H1 (cell line): Measurements from ENCODE around the gene RPP25L. TPM values are rescaled to one million over a fixed set of nuclear protein-coding genes. Genes with fewer than 3 reads are reported as not detected.

Source experiments
- CTCF ChIA-PET: fragments of 300-600 bp; sonication (Branson Sonifier 250); formaldehyde crosslinking; loops from one replicate; lab custom pipeline; 2021; ENCODE audit not compliant: partially characterized antibody; lab: Charles Lee
- POLR2A ChIA-PET: fragments of 300-600 bp; sonication (Branson Sonifier 250); formaldehyde crosslinking; loops from one replicate; lab custom pipeline; 2021; ENCODE audit warnings: inconsistent platforms; ENCODE audit not compliant: partially characterized antibody; lab: Charles Lee
- DNase-seq, 2 experiments: peaks; one replicate each; pipeline versions ENCODE4 v3.0.0 to v3.0.0-alpha.2; 2010 to 2022; ENCODE audit warnings: low spot score in 2 of 2, low read depth in 1 of 2, mixed read lengths in 1 of 2
- FAIRE-seq: peaks from 2 replicates; lab custom pipeline; 2011; peaks lifted over from hg19 to GRCh38; lab: Jason Lieb, UNC
- H2AFZ ChIP-seq: 2 replicates; pipeline ENCODE4 v1.8.1; 2012; ENCODE audit warnings: low read length, inconsistent platforms
- H2AK5ac ChIP-seq: 2 replicates; pipeline ENCODE4 v1.6.1; 2013; ENCODE audit warnings: low read depth, low read length
- H2BK120ac ChIP-seq: replicated peaks from 2 replicates; pipeline ENCODE3; 2013; ENCODE audit warnings: low read depth, low read length, inconsistent platforms
- H2BK12ac ChIP-seq: 2 replicates; pipeline ENCODE4 v1.6.1; 2013; ENCODE audit warnings: low read depth, low read length
- H2BK15ac ChIP-seq: 2 replicates; pipeline ENCODE4 v1.6.1; 2013; ENCODE audit warnings: low read length
- H2BK20ac ChIP-seq: 2 replicates; pipeline ENCODE4 v1.6.1; 2013; ENCODE audit warnings: low read length
- H2BK5ac ChIP-seq: 2 replicates; pipeline ENCODE4 v1.6.1; 2013; ENCODE audit warnings: low read depth, low read length
- H3K14ac ChIP-seq: 2 replicates; pipeline ENCODE4 v1.6.1; 2013; ENCODE audit warnings: inconsistent platforms; ENCODE audit not compliant: insufficient read length
- H3K18ac ChIP-seq: 2 replicates; pipeline ENCODE4 v1.6.1; 2013; ENCODE audit warnings: low read length; ENCODE audit errors: extremely low read depth
- H3K23ac ChIP-seq: 2 replicates; pipeline ENCODE4 v1.6.1; 2013; ENCODE audit warnings: inconsistent platforms; ENCODE audit not compliant: insufficient read length
- H3K23me2 ChIP-seq: 2 replicates; pipeline ENCODE4 v1.6.1; 2013; ENCODE audit warnings: low read depth, low read length
- H3K27ac ChIP-seq: 2 replicates; pipeline ENCODE4 v1.6.1; 2011; ENCODE audit warnings: low read depth, low read length, inconsistent platforms
- H3K27me3 ChIP-seq, 4 experiments: replicated peaks in 1 of 4; 1 replicate in 1 of 4; 2 replicates in 3 of 4; pipeline versions ENCODE4 v1.6.1 to v1.8.1; 2011 to 2013; ENCODE audit warnings: low read length in 3 of 4, mild to moderate bottlenecking in 3 of 4, inconsistent platforms in 2 of 4, mixed read lengths in 2 of 4, moderate library complexity in 1 of 4; ENCODE audit not compliant: control insufficient read depth in 3 of 4, insufficient read depth in 3 of 4; ENCODE audit errors: extremely low read depth in 1 of 4
- H3K36me3 ChIP-seq, 4 experiments: 2 replicates each; pipeline versions ENCODE4 v1.6.1 to v1.8.1; 2011 to 2013; ENCODE audit warnings: mild to moderate bottlenecking in 4 of 4, low read length in 3 of 4, moderate library complexity in 2 of 4, control low read depth in 1 of 4, inconsistent platforms in 1 of 4; ENCODE audit not compliant: insufficient read depth in 4 of 4, control insufficient read depth in 2 of 4
- H3K4ac ChIP-seq: replicated peaks from 2 replicates; pipeline ENCODE3; 2013; ENCODE audit warnings: low read length, low read depth, mixed read lengths, inconsistent platforms; ENCODE audit not compliant: insufficient read length
- H3K4me1 ChIP-seq, 4 experiments: replicated peaks in 1 of 4; 1 replicate in 1 of 4; 2 replicates in 3 of 4; pipeline versions ENCODE4 v1.6.1 to v1.8.1; 2011 to 2013; ENCODE audit warnings: low read length in 3 of 4, inconsistent platforms in 2 of 4, mixed read lengths in 1 of 4; ENCODE audit not compliant: insufficient read depth in 4 of 4, control insufficient read depth in 3 of 4
- H3K4me2 ChIP-seq, 2 experiments: 2 replicates each; pipeline versions ENCODE4 v1.6.1 to v1.8.1; 2011 to 2013; ENCODE audit warnings: low read depth in 2 of 2, low read length in 2 of 2, control low read depth in 1 of 2, inconsistent platforms in 1 of 2, mild to moderate bottlenecking in 1 of 2; ENCODE audit not compliant: insufficient read depth in 1 of 2
- H3K4me3 ChIP-seq, 4 experiments: fragments of 200-600, 300-600 bp in 1 of 4; sonication (generic), shearing (Covaris generic), sonication (Bioruptor Twin) in 1 of 4; 2 replicates each; pipeline versions ENCODE4 v1.5.1 to v1.8.1; 2011 to 2016; ENCODE audit warnings: low read length in 4 of 4, low read depth in 3 of 4, control low read depth in 2 of 4, inconsistent platforms in 2 of 4, mild to moderate bottlenecking in 2 of 4, mixed read lengths in 1 of 4, moderate library complexity in 1 of 4; ENCODE audit not compliant: insufficient read depth in 2 of 4; ENCODE audit errors: extremely low read depth in 1 of 4
- H3K56ac ChIP-seq: replicated peaks from 2 replicates; pipeline ENCODE3; 2013; ENCODE audit warnings: low read depth, mild to moderate bottlenecking, mixed read lengths, low read length, inconsistent platforms; ENCODE audit not compliant: insufficient read length
- H3K79me1 ChIP-seq: 2 replicates; pipeline ENCODE4 v1.6.1; 2013; ENCODE audit warnings: low read depth, low read length, control low read depth
- H3K79me2 ChIP-seq, 2 experiments: 2 replicates each; pipeline versions ENCODE4 v1.6.1 to v1.8.1; 2012 to 2013; ENCODE audit warnings: low read length in 2 of 2, mild to moderate bottlenecking in 2 of 2, inconsistent platforms in 1 of 2; ENCODE audit not compliant: insufficient read depth in 2 of 2, control insufficient read depth in 1 of 2
- H3K9ac ChIP-seq, 4 experiments: replicated peaks in 1 of 4; 1 replicate in 1 of 4; 2 replicates in 3 of 4; pipeline versions ENCODE4 v1.6.1 to v1.8.1; 2011 to 2013; ENCODE audit warnings: low read depth in 3 of 4, low read length in 3 of 4, control low read depth in 2 of 4, mild to moderate bottlenecking in 2 of 4, moderate library complexity in 2 of 4, inconsistent platforms in 1 of 4; ENCODE audit errors: extremely low read depth in 1 of 4
- H3K9me3 ChIP-seq, 2 experiments: 2 replicates each; pipeline versions ENCODE4 v1.6.1 to v1.8.1; 2012 to 2013; ENCODE audit warnings: mild to moderate bottlenecking in 2 of 2, moderate library complexity in 2 of 2, control low read depth in 1 of 2, inconsistent platforms in 1 of 2, low read depth in 1 of 2, low read length in 1 of 2, mixed read lengths in 1 of 2; ENCODE audit not compliant: insufficient read depth in 2 of 2
- H4K20me1 ChIP-seq, 2 experiments: replicated peaks in 1 of 2; 2 replicates each; pipeline versions ENCODE3 to v1.8.1; 2011 to 2013; ENCODE audit warnings: inconsistent platforms in 2 of 2, low read length in 2 of 2, mild to moderate bottlenecking in 1 of 2; ENCODE audit not compliant: insufficient read depth in 2 of 2, control insufficient read depth in 1 of 2
- H4K5ac ChIP-seq: 2 replicates; pipeline ENCODE4 v1.6.1; 2013; ENCODE audit warnings: low read length, low read depth, mixed read lengths, inconsistent platforms; ENCODE audit not compliant: insufficient read length
- H4K8ac ChIP-seq: 2 replicates; pipeline ENCODE4 v1.8.0; 2013; ENCODE audit warnings: mild to moderate bottlenecking, moderate library complexity, low read length, inconsistent platforms; ENCODE audit not compliant: insufficient read depth; ENCODE audit errors: extremely low read depth
- H4K91ac ChIP-seq: replicated peaks from 2 replicates; pipeline ENCODE3; 2013; ENCODE audit warnings: low read length, mixed read lengths, inconsistent platforms; ENCODE audit not compliant: insufficient read length
- CBX8 ChIP-seq: fragments of 300-800, 300-1000 bp; sonication (generic); IDR thresholded peaks from 2 replicates; pipeline ENCODE4 v1.7.1; 2016; ENCODE audit warnings: low read depth, low read length, borderline replicate concordance
- CTCF ChIP-seq, 3 experiments: IDR thresholded peaks; 1 replicate in 2 of 3; 2 replicates in 1 of 3; pipeline versions ENCODE4 v1.5.1 to v1.6.1; 2011; ENCODE audit warnings: low read length in 3 of 3, mild to moderate bottlenecking in 3 of 3, inconsistent platforms in 2 of 3, low read depth in 1 of 3, moderate library complexity in 1 of 3; ENCODE audit not compliant: insufficient read depth in 1 of 3; ENCODE audit errors: control extremely low read depth in 1 of 3
- GTF2F1 ChIP-seq: IDR thresholded peaks from 2 replicates; pipeline ENCODE4 v1.6.1; 2012; ENCODE audit warnings: low read depth, low read length, improper control_type of control experiment, borderline replicate concordance
- KDM4A ChIP-seq: IDR thresholded peaks from one replicate; pipeline ENCODE4 v1.7.1; 2012; ENCODE audit warnings: low read depth, mild to moderate bottlenecking, moderate library complexity, low read length, inconsistent platforms; ENCODE audit not compliant: severe bottlenecking
- POU5F1 ChIP-seq: IDR thresholded peaks from 2 replicates; pipeline ENCODE4 v1.6.1; 2011; ENCODE audit warnings: low read depth, mild to moderate bottlenecking, low read length, moderate library complexity
- SAP30 ChIP-seq: fragments of 300-600 bp; sonication (generic); IDR thresholded peaks from 2 replicates; pipeline ENCODE4 v1.7.1; 2012; ENCODE audit warnings: low read length, moderate library complexity, mild to moderate bottlenecking, inconsistent platforms; ENCODE audit not compliant: insufficient read depth, insufficient replicate concordance
- TEAD4 ChIP-seq: IDR thresholded peaks from 2 replicates; pipeline ENCODE4 v1.6.1; 2012; ENCODE audit warnings: low read depth, low read length, inconsistent platforms, mixed read lengths
- USF2 ChIP-seq: IDR thresholded peaks from 2 replicates; pipeline ENCODE4 v1.6.1; 2011; ENCODE audit warnings: low read length, improper control_type of control experiment
- WGBS, 2 experiments: shearing (Covaris generic) in 1 of 2; methylation state at CpG; one replicate each; pipeline versions ENCODE4 v1.1.6 to v1.1.7; 2013 to 2015; ENCODE audit warnings: low lambda C conversion rate in 2 of 2, mixed read lengths in 2 of 2, inconsistent platforms in 1 of 2, low coverage in 1 of 2, missing lambda C conversion rate in 1 of 2; ENCODE audit not compliant: insufficient replicate concordance in 2 of 2, insufficient coverage in 1 of 2, insufficient read length in 1 of 2; ENCODE audit errors: extremely low coverage in 1 of 2, missing lambda C conversion rate in 1 of 2; 5-methylcytosine and 5-hydroxymethylcytosine counted together
- polyA plus RNA-seq, 7 experiments: library from polyadenylated mRNA; depleted of rRNA in 3 of 7; stranded (reverse) in 5 of 7; unstranded in 2 of 7; fragments of >200 nt in 5 of 7; fragments of 200-250 nt in 2 of 7; gene quantifications; 1 replicate in 5 of 7; 2 replicates in 1 of 7; 4 replicates in 1 of 7; pipeline versions ENCODE4 v1.2.1 to v1.2.3, GENCODE V29; 2011 to 2013; ENCODE audit warnings: missing spikeins in 2 of 7, mixed read lengths in 2 of 7
- total RNA-seq: library from RNA; stranded (reverse); fragmentation: NEBNext Ultra II Directional; extraction: Animal tissue kit (Norgen Biotek cat#: 25700); gene quantifications from 2 replicates; pipeline ENCODE4 v1.2.1, GENCODE V29; 2021

Gene RPP25L
- total and polyA plus RNA-seq, 2 of the 8 experiments (the other 6 are each of a cell fraction or from before 2014, with no cell fraction given), result 21.6 to 75.0 TPM

GRCh38 chr9:34647084-34647403, 35.1 kb upstream of the RPP25L start:
- Histone ChIP-seq H4K8ac (peak overlapping the region; percentile 88), H3K79me2 (peaks cover 0 to 12% of the 10 kb centered on the region in 2 experiments; a peak in 1 of 4 replicates), H4K20me1 (peaks cover 2 to 8% of the 10 kb centered on the region in 2 experiments), H2BK12ac (peak overlapping the region; percentile 50; the same call in 1 of the 2 replicates), H3K4me1 (peaks cover 3 to 22% (median 11%) of the 10 kb centered on the region in 4 experiments), H2AK5ac (no peak overlapping the region), H2AFZ (no peak overlapping the region), H3K9ac (peak overlapping the region in 3 of 4 experiments; percentile 58 to 70 (median 62); a peak in 6 of 7 replicates), H3K18ac (no peak overlapping the region), H3K23ac (no peak overlapping the region), H3K4me3 (peak overlapping the region; percentile 69 to 92 (median 80)), H3K23me2 (peaks cover 11% of the 10 kb centered on the region; the same call in 1 of the 2 replicates), H3K56ac (peak overlapping the region; percentile 94), H2BK20ac (no peak overlapping the region), H2BK5ac (peak overlapping the region; percentile 97), H3K9me3 (no peaks in the 10 kb centered on the region), H3K27ac (peak overlapping the region; percentile 66; the same call in 1 of the 2 replicates), H2BK120ac (no peak overlapping the region)
- DNase-seq (no peak), FAIRE-seq (no peak)
- WGBS, 2 experiments, result 9% methylated on average over 8 of the region's 8 CpGs; no CpG with 5 or more reads in 1 of the 2 experiments
- CTCF ChIA-PET, result interaction anchor here (0.8 to 17.4 kb wide), 14 partner anchors 11 to 144 kb away, joined by 3 to 277 read pairs (median 5); partner anchors contain the start of genes CCL27, DCTN3, IL11RA and RPP25L
- POLR2A ChIA-PET, result interaction anchor here (0.6 to 12.8 kb wide), 6 partner anchors 10 to 1616 kb away, joined by 3 to 127 read pairs (median 8); partner anchors contain the start of genes ARID3C, CCL27, FANCG and SIGMAR1
- TF ChIP-seq USF2 (no peak), SAP30 (no peak), POU5F1 (no peak), CBX8 (no peak), TEAD4 (no peak), CTCF (IDR thresholded peaks at IDR 0.05; ENCODE audit: control extremely low read depth in 1 of 3, insufficient read depth in 1 of 3, low read depth in 1 of 3, low read length in 3 of 3) (no peak), GTF2F1 (no peak), KDM4A (peak; percentile 37)
- TF ChIP-seq, all 59 proteins: peak for 1
- Histone ChIP-seq H3K27me3 (no peaks in the 10 kb centered on the region; a peak in 1 of 7 replicates), H4K91ac (no peak overlapping the region), H3K4me2 (peak overlapping the region; percentile 89 to 97), H4K5ac (no peak overlapping the region), H3K79me1 (peaks cover 6% of the 10 kb centered on the region; the same call in 1 of the 2 replicates), H3K4ac (no peak overlapping the region), H3K14ac (no peak overlapping the region), H3K36me3 (peaks cover 3 to 23% (median 8%) of the 10 kb centered on the region in 4 experiments; a peak in 7 of 8 replicates), H2BK15ac (no peak overlapping the region)
